Muscle layer of duodenum (tissue), 2 donors: ENCODE measurements around the gene GMDS.
A peak's percentile ranks its signal among the peaks of the same experiment; 100 is the strongest.

Experiments used
- H3K27ac ChIP-seq: one replicate; pipeline ENCODE4 v1.7.0; 2013; ENCODE audit warnings: mild to moderate bottlenecking, low read length
- H3K27me3 ChIP-seq: one replicate; pipeline ENCODE4 v1.7.0; 2013; ENCODE audit warnings: low read depth, mild to moderate bottlenecking, control low read depth, low read length
- H3K36me3 ChIP-seq, 2 donors: one replicate each; pipeline ENCODE4 v1.7.0; 2013; ENCODE audit warnings: low read length in 2 of 2, control low read depth in 1 of 2, mild to moderate bottlenecking in 1 of 2; ENCODE audit not compliant: insufficient read depth in 2 of 2, control insufficient read depth in 1 of 2
- H3K4me1 ChIP-seq, 2 donors: one replicate each; pipeline ENCODE4 v1.7.0; 2013; ENCODE audit warnings: low read length in 2 of 2, mild to moderate bottlenecking in 2 of 2, control low read depth in 1 of 2, moderate library complexity in 1 of 2; ENCODE audit not compliant: insufficient read depth in 2 of 2, control insufficient read depth in 1 of 2
- H3K4me3 ChIP-seq, 2 donors: one replicate each; pipeline ENCODE4 v1.7.0; 2013; ENCODE audit warnings: low read length in 2 of 2, low read depth in 1 of 2, mild to moderate bottlenecking in 1 of 2
- H3K9me3 ChIP-seq, 2 donors: one replicate each; pipeline ENCODE4 v1.7.0; 2013; ENCODE audit warnings: low read length in 2 of 2, control low read depth in 1 of 2, mild to moderate bottlenecking in 1 of 2; ENCODE audit not compliant: control insufficient read depth in 1 of 2
- donor health status: healthy.

GMDS gene

DNA sequence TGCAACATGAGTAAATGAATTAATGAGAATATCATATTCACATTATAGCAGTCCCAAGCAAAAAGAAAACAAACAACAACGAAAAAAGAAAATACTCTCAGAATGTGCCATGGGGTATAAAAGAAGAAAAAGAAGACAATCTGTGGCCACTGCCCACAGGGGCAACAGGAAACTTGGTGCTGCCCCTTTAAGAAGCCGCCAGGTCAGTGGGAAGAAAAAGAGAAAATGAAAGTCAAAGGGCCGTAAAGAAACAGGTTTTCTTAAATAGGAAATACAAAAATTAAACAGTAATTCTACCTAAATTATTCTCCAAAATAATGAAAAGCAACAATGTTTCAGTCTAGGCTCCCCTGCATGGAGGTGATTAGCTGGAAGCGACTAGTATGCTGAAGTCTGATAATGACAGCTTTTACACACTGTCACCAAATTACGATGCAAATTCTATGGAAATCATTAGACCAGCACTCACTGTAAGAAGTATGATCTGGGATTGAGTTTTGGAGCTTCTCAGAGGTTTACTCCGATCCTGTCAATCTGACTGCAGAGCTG lies 23.6 kb downstream of the GMDS start:
- Histone ChIP-seq H3K27me3 (no peaks in the 10 kb centered on the region), H3K4me3 (peak overlapping the region; percentile 57 to 74), H3K9me3 (no peaks in the 10 kb centered on the region), H3K4me1 (peaks cover 0 to 7% of the 10 kb centered on the region in 2 donors), H3K36me3 (no peaks in the 10 kb centered on the region), H3K27ac (peak overlapping the region; percentile 84)

DNA sequence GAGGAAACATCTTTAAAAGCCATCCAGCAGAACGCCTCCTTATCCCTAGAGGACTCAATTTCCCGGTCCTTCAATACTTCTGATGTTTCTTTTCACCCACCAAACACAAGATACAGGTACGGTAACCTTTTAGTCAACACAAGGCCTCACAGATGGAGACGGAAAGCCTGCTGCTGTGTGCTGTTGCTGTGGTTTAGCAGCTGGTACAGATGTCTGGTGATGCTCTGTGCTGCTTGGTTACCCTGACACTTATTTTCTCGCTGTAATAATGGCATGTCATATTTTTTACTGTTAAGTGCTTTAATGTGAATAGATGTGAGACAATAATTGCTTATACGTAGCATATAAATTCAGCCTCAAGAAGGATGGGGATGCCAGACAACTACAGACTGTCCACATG lies 25.3 kb downstream of the GMDS start:
- no peak overlapping the region for H3K4me3 ChIP-seq
- H3K27ac ChIP-seq, result no peak overlapping the region
- no peaks in the 10 kb centered on the region for H3K9me3 ChIP-seq
- H3K4me1 ChIP-seq, result no peaks in the 10 kb centered on the region
- H3K27me3 ChIP-seq, result no peaks in the 10 kb centered on the region
- no peaks in the 10 kb centered on the region for H3K36me3 ChIP-seq

DNA sequence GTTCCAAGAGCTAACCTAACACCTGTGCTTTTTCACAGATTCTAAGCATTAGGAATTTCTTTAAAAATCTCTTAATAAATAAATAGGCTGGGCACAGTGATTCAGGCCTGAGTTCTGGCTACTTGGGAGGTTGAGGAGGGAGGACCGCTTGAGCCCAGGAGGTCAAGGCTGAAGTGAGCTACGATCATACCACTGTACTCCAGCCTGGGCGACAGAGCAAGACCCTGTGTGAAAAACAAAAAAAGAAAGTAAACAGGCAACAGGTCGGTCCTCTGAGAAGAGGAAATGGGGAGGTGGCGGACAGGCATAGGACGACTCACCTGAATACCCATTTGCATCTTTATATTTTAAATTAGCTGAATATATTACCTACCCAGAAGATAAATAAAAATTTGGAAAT lies 26.5 kb downstream of the GMDS start:
- H3K36me3 ChIP-seq, result no peaks in the 10 kb centered on the region
- H3K27me3 ChIP-seq, result no peaks in the 10 kb centered on the region
- no peaks in the 10 kb centered on the region for H3K9me3 ChIP-seq
- H3K27ac ChIP-seq, result no peak overlapping the region
- H3K4me3 ChIP-seq, result no peak overlapping the region
- no peaks in the 10 kb centered on the region for H3K4me1 ChIP-seq

DNA sequence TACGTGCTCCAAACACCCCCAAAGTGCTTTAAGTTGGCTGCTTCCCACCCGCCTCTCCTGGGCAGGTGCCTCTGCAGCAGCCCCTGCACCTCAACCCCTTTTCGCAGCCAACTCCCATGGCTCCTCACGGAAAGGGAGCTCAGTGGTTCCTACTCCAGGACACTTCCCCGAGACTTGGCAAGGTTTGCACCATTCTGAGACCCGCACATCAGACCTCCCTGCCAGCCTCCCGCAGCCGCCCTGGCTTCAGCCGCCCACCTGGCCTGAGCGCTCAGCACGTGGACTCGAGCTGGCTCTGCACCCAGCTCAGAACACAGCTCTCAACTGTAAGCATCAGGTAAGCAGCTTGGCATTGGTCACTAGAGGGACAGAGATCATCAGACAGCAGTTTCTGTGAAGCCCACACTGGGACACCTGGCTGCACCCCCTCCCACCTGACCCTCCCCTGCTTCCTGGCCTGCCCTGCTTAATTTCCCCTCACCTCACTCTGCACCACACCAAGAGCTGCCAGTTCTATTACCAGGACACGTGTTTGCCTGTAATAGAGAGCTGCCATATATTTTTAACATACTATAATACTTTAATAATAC lies 28.5 kb downstream of the GMDS start:
- Histone ChIP-seq H3K27ac (no peak overlapping the region), H3K4me1 (no peaks in the 10 kb centered on the region), H3K36me3 (no peaks in the 10 kb centered on the region), H3K9me3 (no peaks in the 10 kb centered on the region), H3K4me3 (no peak overlapping the region), H3K27me3 (no peaks in the 10 kb centered on the region)

DNA sequence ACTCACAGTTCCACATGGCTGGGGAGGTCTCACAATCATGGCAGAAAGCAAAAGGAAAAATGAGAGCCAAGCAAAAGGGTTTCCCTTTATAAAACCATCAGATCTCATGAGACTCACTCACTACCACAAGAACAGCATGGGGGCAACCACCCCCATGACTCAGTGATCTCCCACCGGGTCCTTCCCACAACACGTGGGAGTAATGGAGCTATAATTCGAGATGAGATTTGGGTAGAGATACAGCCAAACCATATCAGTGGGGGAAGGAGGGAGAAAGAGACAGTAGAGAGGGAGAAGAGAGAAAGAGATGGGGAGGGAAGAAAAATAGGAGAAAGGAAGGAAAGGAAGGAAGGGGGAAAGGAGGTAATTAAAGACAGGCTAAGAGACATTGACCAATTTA lies 30.1 kb downstream of the GMDS start:
- H3K4me3 ChIP-seq, result no peak overlapping the region

DNA sequence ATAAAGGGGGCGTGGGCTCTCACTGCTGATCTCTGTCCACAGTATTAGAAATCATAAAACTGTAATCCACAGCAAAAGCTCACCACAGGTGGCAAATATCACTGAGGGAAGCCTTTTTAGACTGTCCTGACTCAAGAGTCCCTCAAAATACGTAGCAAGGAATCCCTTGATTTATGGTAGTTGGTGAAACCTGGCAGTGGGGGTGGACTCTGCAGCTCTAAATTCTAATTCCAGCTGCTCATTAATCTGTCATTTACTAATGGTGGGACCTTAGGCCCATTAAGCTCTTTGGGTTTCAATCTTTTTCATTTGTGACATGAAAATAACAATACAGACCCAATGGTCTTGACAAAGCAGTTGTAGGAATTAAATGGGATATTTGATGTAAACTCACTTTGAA lies 32.3 kb downstream of the GMDS start:
- no peaks in the 10 kb centered on the region for H3K36me3 ChIP-seq
- H3K4me3 ChIP-seq, result no peak overlapping the region
- H3K27me3 ChIP-seq, result no peaks in the 10 kb centered on the region
- no peaks in the 10 kb centered on the region for H3K9me3 ChIP-seq
- H3K27ac ChIP-seq, result no peak overlapping the region
- H3K4me1 ChIP-seq, result no peaks in the 10 kb centered on the region

More for the DNA sequence above, 30.1 kb downstream of the GMDS start:
- Histone ChIP-seq H3K27ac (no peak overlapping the region), H3K36me3 (no peaks in the 10 kb centered on the region), H3K9me3 (no peaks in the 10 kb centered on the region), H3K27me3 (no peaks in the 10 kb centered on the region), H3K4me1 (no peaks in the 10 kb centered on the region)

DNA sequence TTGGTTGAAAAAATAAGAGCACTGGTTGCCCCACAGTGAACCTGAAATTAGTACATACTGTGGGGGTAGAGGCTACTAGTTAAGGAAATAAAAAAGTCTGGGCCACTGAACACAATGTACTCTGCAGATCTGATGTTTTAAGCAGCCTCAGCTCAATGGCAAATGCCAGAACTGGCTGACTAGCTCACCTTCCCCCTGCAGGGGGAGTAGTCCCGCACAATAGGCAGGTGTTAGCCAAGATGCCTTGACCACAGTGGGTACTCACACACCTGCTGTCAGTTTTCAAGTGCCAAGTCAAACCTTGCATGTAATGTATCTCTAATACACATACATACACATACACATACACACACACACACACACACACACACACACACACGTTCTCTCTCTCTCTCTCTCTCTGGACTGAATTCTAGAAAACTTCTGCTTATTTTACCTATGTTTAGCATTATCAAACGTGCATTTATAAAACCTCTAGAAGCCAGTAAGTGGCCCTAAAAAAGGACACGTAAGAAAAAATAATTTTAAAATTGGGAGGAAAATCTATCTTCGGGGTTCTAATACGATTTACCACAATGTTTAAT lies 36.1 kb downstream of the GMDS start:
- Histone ChIP-seq H3K27me3 (no peaks in the 10 kb centered on the region), H3K9me3 (peaks cover 0 to 3% of the 10 kb centered on the region in 2 donors), H3K27ac (no peak overlapping the region), H3K4me1 (no peaks in the 10 kb centered on the region), H3K36me3 (no peaks in the 10 kb centered on the region), H3K4me3 (no peak overlapping the region)

DNA sequence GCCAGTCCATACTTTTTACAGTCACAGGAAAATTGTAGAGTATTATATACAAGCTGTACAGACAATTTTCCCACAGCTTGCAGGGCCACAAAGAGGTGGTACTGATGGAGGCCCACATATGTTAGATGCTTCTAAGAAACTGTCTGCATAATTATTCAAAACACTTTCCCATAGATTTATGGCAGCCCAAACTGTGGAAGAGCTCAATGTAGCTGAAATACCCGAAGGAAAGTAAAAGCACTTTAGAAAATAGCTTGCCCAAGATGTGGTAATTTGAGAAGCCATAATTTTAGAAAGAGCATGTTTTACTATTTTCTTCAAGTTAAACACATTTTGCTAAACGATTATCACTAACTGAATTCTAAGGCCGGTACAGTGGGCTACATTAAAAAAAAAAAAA lies 36.9 kb downstream of the GMDS start:
- H3K27ac ChIP-seq, result no peak overlapping the region
- peaks cover 0 to 3% of the 10 kb centered on the region in 2 donors for H3K9me3 ChIP-seq
- no peaks in the 10 kb centered on the region for H3K4me1 ChIP-seq
- H3K4me3 ChIP-seq, result no peak overlapping the region
- H3K27me3 ChIP-seq, result no peaks in the 10 kb centered on the region
- H3K36me3 ChIP-seq, result no peaks in the 10 kb centered on the region

DNA sequence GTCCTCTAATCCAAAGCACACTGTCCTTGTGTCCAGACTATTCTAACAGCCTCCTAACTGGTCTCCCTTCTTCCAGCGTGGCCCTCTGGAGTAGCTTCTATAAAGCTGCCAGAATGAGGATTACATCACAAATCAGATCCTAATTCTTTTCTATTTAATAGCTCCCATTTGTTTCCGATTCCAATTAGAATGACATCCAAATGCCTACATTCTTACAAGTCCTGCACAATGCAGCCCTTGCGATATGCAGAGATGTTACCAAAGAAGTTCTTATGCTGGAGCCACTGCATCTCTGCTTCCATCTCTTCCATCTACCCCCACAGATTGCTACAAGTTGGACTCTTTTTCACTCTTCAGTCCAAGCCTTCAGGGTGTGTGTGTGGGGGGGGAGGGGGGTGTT lies 40.0 kb downstream of the GMDS start:
- H3K4me3 ChIP-seq, result no peak overlapping the region
- no peaks in the 10 kb centered on the region for H3K27me3 ChIP-seq
- H3K36me3 ChIP-seq, result no peaks in the 10 kb centered on the region
- peaks cover 0 to 3% of the 10 kb centered on the region in 2 donors for H3K9me3 ChIP-seq
- H3K27ac ChIP-seq, result no peak overlapping the region
- H3K4me1 ChIP-seq, result no peaks in the 10 kb centered on the region

DNA sequence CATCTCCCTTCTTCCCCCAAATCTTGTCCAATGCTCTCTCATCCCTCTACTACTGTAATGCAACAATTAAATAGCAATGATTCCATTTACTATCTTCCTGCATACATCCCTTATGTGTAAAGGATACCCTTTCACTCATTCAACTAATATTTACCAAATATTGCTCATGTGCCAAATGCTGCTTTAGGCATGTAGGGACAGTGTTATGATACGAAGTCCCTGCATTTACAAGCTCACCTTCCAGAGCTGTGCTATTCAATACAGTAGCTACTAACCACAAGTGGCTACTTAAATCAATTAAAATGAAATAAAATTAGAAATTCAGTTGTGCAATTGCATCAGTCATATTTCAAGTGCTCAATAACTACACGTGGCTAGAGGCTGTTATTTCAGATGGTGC lies 41.1 kb downstream of the GMDS start:
- Histone ChIP-seq H3K4me3 (no peak overlapping the region), H3K4me1 (no peaks in the 10 kb centered on the region), H3K9me3 (peaks cover 0 to 3% of the 10 kb centered on the region in 2 donors), H3K27ac (no peak overlapping the region), H3K36me3 (no peaks in the 10 kb centered on the region), H3K27me3 (no peaks in the 10 kb centered on the region)

DNA sequence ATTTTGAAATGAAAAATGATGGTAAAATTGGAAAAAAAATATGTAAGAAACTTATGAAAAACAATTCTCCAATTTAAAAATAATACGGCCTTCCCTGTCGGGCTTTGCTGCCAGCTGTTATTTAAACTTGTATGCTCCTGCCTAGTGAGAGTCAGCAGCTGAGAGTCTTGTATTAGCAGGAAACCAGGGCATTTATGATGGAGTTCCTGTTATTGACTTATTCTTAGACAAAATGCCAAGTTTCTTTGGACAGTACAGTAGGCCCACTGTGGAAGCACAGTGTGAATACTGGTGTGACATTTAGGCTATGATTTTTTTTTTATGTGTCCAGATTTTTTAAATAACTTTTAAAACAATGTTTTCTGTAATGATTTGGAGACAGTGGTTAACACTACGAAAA lies 42.1 kb downstream of the GMDS start:
- Histone ChIP-seq H3K27ac (no peak overlapping the region), H3K27me3 (no peaks in the 10 kb centered on the region), H3K36me3 (no peaks in the 10 kb centered on the region), H3K4me1 (no peaks in the 10 kb centered on the region), H3K9me3 (peaks cover 0 to 3% of the 10 kb centered on the region in 2 donors), H3K4me3 (no peak overlapping the region)

DNA sequence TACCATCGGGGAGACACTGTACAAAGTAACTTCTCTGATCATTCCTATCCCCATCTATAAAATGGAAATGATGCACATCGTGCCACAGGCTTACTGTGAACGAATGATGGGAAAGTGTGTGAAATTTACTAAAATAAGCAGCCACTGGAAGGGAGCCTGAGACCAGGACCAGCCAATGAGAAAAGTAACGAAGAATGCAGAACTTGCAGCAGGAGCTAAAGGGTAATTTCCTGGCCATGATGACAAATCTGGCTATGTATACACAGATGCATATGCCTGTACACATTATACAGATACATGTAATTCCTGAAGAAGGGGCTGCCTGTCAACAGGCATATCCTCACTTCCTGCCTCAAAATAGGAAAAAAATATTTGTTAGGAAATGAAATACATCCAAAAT lies 47.4 kb downstream of the GMDS start:
- Histone ChIP-seq H3K27me3 (no peaks in the 10 kb centered on the region), H3K27ac (no peak overlapping the region), H3K36me3 (no peaks in the 10 kb centered on the region), H3K4me1 (no peaks in the 10 kb centered on the region), H3K4me3 (no peak overlapping the region), H3K9me3 (no peaks in the 10 kb centered on the region)
